Epithelial cell of proximal tubule (primary cell): ENCODE measurements around the gene GGT6. TPM values are rescaled to one million over a fixed set of nuclear protein-coding genes. Genes with fewer than 3 reads are reported as not detected.
A peak's percentile ranks its signal among the peaks of the same experiment; 100 is the strongest.

Source experiments
- DNase-seq: peaks from one replicate; pipeline ENCODE4 v3.0.0-alpha.2; 2011; ENCODE audit warnings: low read depth
- H3K4me3 ChIP-seq: 2 replicates; pipeline ENCODE4 v1.5.1; 2011; ENCODE audit warnings: low read depth, mild to moderate bottlenecking, low read length
- total RNA-seq: library from RNA; depleted of rRNA; stranded (reverse); fragments of >200 nt; gene quantifications from 2 replicates; pipeline ENCODE4 v1.2.3, GENCODE V29; 2015
- TF ChIP-seq, protein P1 (sequence below): conservative IDR thresholded peaks from 2 replicates; pipeline ENCODE4 v1.5.1; 2012; ENCODE audit warnings: low read depth, mild to moderate bottlenecking, low read length

The GGT6 gene
- total RNA-seq, 1 donor from 2014 or later = 0.86 TPM

DNA sequence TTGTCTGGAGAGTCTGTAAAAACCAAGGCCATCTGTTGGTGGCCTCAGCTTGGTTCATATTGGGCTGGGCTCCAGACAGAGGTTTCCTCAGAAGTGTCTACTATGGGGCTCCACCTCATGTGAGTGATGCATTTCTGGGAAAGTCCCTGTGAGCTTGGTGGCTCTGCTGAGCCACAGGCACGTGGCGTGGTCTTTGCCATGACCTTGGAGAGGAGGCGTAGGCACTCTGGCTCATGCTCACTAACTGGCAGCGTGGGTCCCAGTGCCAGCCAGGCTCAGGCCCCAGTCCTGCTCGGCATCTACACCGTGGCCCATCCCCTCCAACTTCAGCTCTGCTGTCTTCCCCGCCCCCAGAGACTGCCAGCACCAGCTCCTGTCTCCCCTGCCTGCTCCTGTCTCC, 13.3 kb upstream of the GGT6 start:
- TF ChIP-seq, protein P1, sequence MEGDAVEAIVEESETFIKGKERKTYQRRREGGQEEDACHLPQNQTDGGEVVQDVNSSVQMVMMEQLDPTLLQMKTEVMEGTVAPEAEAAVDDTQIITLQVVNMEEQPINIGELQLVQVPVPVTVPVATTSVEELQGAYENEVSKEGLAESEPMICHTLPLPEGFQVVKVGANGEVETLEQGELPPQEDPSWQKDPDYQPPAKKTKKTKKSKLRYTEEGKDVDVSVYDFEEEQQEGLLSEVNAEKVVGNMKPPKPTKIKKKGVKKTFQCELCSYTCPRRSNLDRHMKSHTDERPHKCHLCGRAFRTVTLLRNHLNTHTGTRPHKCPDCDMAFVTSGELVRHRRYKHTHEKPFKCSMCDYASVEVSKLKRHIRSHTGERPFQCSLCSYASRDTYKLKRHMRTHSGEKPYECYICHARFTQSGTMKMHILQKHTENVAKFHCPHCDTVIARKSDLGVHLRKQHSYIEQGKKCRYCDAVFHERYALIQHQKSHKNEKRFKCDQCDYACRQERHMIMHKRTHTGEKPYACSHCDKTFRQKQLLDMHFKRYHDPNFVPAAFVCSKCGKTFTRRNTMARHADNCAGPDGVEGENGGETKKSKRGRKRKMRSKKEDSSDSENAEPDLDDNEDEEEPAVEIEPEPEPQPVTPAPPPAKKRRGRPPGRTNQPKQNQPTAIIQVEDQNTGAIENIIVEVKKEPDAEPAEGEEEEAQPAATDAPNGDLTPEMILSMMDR = no peak
- no peak for DNase-seq
- H3K4me3 ChIP-seq = no peak overlapping the region

GRCh38 chr17:4573115-4573514, 12.7 kb upstream of the GGT6 start:
- DNase-seq = no peak
- TF ChIP-seq, protein P1 = no peak
- H3K4me3 ChIP-seq = no peak overlapping the region

DNA sequence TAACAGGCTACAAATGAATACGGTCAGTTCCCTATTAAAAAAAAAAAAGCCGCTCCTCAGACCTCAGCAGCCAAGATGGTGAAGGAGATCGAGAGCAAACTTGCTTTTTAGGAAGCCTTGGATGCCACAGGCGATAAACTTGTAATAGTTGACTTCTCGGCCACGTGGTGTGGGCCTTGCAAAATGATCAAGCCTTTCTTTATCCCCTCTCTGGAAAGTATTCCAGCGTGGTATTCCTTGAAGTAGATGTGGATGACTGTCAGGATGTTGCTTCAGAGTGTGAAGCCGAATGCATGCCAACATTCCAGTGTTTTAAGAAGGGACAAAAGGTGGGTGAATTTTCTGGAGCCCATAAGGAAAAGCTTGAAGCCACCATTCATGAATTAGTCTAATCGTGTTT, 11.8 kb upstream of the GGT6 start:
- TF ChIP-seq, protein P1 = no peak
- no peak for DNase-seq
- H3K4me3 ChIP-seq = no peak overlapping the region

DNA sequence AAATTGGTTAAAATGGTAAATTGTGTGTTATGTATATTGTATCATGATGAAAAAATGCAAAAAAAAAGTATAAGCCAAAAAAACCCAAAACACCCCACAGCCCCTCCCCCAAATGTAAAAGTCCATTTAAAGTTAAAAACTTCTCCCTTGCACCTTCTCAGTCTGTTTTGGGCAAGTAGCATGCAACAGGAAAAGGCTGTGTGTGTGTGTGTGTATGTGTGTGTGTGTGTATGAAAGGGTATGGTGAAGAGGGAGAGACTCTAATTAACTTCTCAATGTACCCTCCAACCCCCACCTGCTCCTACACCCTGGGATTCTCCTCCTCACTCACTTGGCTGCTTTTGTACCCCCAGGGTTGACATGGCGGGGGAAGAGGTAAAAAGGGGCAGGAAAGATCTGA, 9.2 kb upstream of the GGT6 start:
- TF ChIP-seq, protein P1 = no peak
- H3K4me3 ChIP-seq = no peak overlapping the region
- no peak for DNase-seq

- H3K4me3 ChIP-seq = no peak overlapping the region
- TF ChIP-seq, protein P1 = peak; percentile 89
- DNase-seq = no peak
Observed at GRCh38 chr17:4566785-4567184, 6.4 kb upstream of the GGT6 start.

DNA sequence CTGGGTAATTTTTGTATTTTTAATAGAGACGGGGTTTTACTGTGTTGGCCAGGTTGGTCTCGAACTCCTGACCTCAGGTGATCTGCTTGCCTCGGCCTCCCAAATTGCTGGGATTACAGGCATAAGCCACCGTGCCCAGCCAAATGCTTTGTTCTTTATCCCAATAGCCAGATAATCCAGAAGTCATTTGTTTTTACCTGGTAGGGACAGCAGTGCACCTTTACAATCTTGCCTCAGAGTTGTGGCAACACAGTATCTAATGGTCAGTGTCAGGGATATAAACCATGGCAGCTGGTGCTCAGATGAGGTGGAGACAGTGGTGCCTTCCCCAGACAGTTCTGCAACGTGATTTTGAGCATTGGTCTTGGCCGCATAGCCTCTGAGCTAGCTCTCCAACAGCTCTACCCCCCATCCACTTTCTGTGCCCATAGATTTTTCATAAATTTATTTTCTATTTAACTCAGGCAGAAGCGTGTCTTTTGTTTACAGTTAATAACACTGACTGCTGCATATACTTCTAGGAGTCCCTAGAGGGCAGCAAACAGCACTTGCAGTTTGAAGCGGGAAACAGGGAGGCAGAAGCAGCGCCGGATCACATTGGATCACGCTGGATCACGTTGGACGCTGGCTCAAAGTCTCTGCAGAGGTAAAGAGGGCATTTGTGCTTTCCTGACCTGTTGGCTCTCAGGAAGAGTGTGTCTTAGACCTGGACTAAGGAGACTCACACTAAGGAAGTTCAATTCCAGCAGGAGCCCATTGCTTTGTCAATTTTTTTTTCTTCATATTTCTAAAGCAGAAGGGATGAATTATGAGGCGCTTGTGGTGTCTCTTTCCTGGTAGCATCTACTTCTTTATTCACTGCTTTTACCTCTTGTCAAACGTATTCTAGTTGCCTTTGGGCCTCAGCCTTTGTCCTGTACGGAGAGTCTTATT, 5.1 kb upstream of the GGT6 start:
- no peak for DNase-seq
- no peak overlapping the region for H3K4me3 ChIP-seq
- TF ChIP-seq, protein P1 = peak; percentile 91
